AG08395 (cell line): ENCODE measurements around the gene FAM133A.

ENCODE experiments used
- DNase-seq: peaks from one replicate; pipeline ENCODE4 v3.0.0; 2012; ENCODE audit warnings: mixed read lengths, low spot score

FAM133A gene

GRCh38 chrX:93673869-93674271, at the start of gene FAM133A:
Gene FAM133A, plus strand, starts transcription at chrX:93674206. Its CDS starts 35,214 bp downstream, at chrX:93709420.
- DNase-seq: peak; percentile 34

GRCh38 chrX:93637591-93637990, 36.4 kb upstream of the FAM133A start:
- DNase-seq: no peak

- DNase-seq: no peak
Observed at GRCh38 chrX:93649381-93649780, 24.6 kb upstream of the FAM133A start.

GRCh38 chrX:93660575-93660974, 13.4 kb upstream of the FAM133A start:
- DNase-seq: no peak

- DNase-seq: peak; percentile 62
Observed at GRCh38 chrX:93673056-93673868, 744 bp upstream of the FAM133A start, which contains the start of gene NAP1L3. Gene NAP1L3, minus strand, starts transcription at chrX:93673578. Its CDS starts 274 bp downstream, at chrX:93673304.

- DNase-seq: no peak
Observed at GRCh38 chrX:93695981-93696380, 22.0 kb downstream of the FAM133A start.

- DNase-seq: no peak
Observed at GRCh38 chrX:93703701-93704100, 29.7 kb downstream of the FAM133A start.

GRCh38 chrX:93711076-93711475, 37.1 kb downstream of the FAM133A start:
- no peak for DNase-seq

- no peak for DNase-seq
Observed at GRCh38 chrX:93741811-93742210, 67.8 kb downstream of the FAM133A start.

- DNase-seq: no peak
Observed at GRCh38 chrX:93760163-93760562, 86.2 kb downstream of the FAM133A start.
